T47D (cell line): ENCODE results near the gene CLIP4.

Experiments
- DNase-seq, 2 experiments: peaks; one replicate each; pipeline versions ENCODE4 v3.0.0 to v3.0.0-alpha.2; 2011 to 2012; ENCODE audit warnings: low read depth in 1 of 2, low spot score in 1 of 2
- JUND ChIP-seq: IDR thresholded peaks from 2 replicates; pipeline ENCODE4 v1.6.1; 2012; ENCODE audit warnings: low read depth
- in situ Hi-C: cut with HindIII; loops from 2 replicates; pipeline ENCODE4 v1.10.0; 2016; ENCODE audit warnings: low sequenced_read_pairs, low pct_unique_long_range_greater_than_20kb

The CLIP4 gene

GRCh38 chr2:29162204-29162928 is 47.2 kb downstream of the CLIP4 start:
- in situ Hi-C loops: no loop called here
- TF ChIP-seq JUND: no peak

GRCh38 chr2:29164091-29164846 is 49.1 kb downstream of the CLIP4 start:
- DNase-seq: no peak
- in situ Hi-C loops: no loop called here
- TF ChIP-seq JUND: no peak

More at GRCh38 chr2:29162204-29162928, 47.2 kb downstream of the CLIP4 start:
- no peak for DNase-seq

- peak in 1 of 2 experiments; percentile 77 for DNase-seq
- in situ Hi-C loops: no loop called here
- TF ChIP-seq JUND: no peak
These were observed 50.4 kb downstream of the CLIP4 start for GRCh38 chr2:29165362-29166241.

- in situ Hi-C loops: no loop called here
- no peak for TF ChIP-seq JUND
- peak in 1 of 2 experiments; percentile 10 for DNase-seq
These were observed 51.2 kb downstream of the CLIP4 start for GRCh38 chr2:29166242-29167039.

GRCh38 chr2:29174937-29175336 is 59.7 kb downstream of the CLIP4 start:
- DNase-seq: no peak
- TF ChIP-seq JUND: no peak
- in situ Hi-C loops: no loop called here

- no peak for TF ChIP-seq JUND
- DNase-seq: no peak
- in situ Hi-C loops: no loop called here
These were observed 60.1 kb downstream of the CLIP4 start for GRCh38 chr2:29175338-29175737.

- in situ Hi-C loops: no loop called here
- DNase-seq: no peak
- no peak for TF ChIP-seq JUND
These were observed 67.1 kb downstream of the CLIP4 start for GRCh38 chr2:29182334-29182733.

- TF ChIP-seq JUND: no peak
- in situ Hi-C loops: no loop called here
- peak; percentile 5 to 53 for DNase-seq
These were observed 67.7 kb downstream of the CLIP4 start for GRCh38 chr2:29182920-29183319.

GRCh38 chr2:29184531-29184930 is 69.3 kb downstream of the CLIP4 start:
- TF ChIP-seq JUND: no peak
- in situ Hi-C loops: no loop called here
- DNase-seq: no peak

- no peak for TF ChIP-seq JUND
- no peak for DNase-seq
- in situ Hi-C loops: no loop called here
These were observed 71.6 kb downstream of the CLIP4 start for GRCh38 chr2:29186817-29187216.

GRCh38 chr2:29187926-29188325 is 72.7 kb downstream of the CLIP4 start:
- DNase-seq: no peak
- in situ Hi-C loops: no loop called here
- no peak for TF ChIP-seq JUND

GRCh38 chr2:29189052-29189451 is 73.8 kb downstream of the CLIP4 start:
- no peak for DNase-seq
- in situ Hi-C loops: no loop called here
- no peak for TF ChIP-seq JUND
